VCaP (cell line): ENCODE results near the gene WFIKKN1.
A peak's percentile ranks its signal among the peaks of the same experiment; 100 is the strongest.

Experiments used
- H3K27ac ChIP-seq: fragments of 450-650 bp; 2 replicates; pipeline ENCODE4 v1.5.1; 2017
- CTCF ChIP-seq: fragments of 450-650 bp; conservative IDR thresholded peaks from 2 replicates; pipeline ENCODE4 v1.5.1; 2017; ENCODE audit warnings: mild to moderate bottlenecking, moderate library complexity

The WFIKKN1 gene

GRCh38 chr16:666572-666971 is 35.8 kb downstream of the WFIKKN1 start:
- no peak for TF ChIP-seq CTCF
- H3K27ac ChIP-seq, result peak overlapping the region; percentile 86

GRCh38 chr16:667113-667779 is 36.5 kb downstream of the WFIKKN1 start:
- TF ChIP-seq CTCF, result no peak
- H3K27ac ChIP-seq, result peak overlapping the region; percentile 86

DNA sequence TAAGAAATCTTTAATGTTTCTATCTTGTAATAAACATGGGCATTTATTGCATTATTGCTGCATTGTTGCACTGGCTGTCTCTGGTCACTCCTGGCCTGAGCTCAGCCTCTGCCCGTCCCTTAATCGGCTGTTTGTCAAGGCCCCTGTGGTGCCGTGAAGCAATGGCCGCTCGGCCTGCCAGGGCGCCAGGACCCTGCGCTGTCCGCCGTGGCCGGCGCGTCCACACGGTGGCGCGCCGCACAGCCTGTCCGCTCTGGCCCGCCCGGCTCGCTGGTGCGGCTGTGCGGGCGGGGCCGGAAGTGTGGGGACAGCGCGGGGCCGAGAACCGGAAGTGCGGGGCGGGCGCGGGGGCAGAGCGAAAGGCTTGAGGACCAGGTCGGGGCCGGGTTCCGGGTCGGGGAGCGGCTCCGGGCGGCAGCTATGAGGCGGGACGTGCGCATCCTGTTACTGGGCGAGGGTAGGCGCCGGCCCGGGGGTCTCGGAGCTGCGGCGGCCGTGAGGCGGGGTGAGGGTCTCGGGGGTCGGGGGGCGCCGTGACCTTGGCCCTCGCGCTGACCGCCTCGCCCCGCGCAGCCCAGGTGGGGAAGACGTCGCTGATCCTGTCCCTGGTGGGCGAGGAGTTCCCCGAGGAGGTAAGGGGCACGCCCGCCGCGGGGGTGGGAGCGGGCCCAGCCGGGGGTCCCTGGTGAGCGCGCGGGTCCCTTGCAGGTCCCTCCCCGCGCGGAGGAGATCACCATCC is 37.2 kb downstream of the WFIKKN1 start, which contains the start of gene RHOT2:
Gene RHOT2, plus strand, starts transcription at position 353 of the 739 bp plus-strand sequence. Its CDS starts 68 bp downstream, at position 421.
- H3K27ac ChIP-seq, result peak within 1 kb of the TSS; percentile 86
- TF ChIP-seq CTCF, result peak; percentile 92

- H3K27ac ChIP-seq, result peak overlapping the region; percentile 86
- TF ChIP-seq CTCF, result no peak
These were observed 37.9 kb downstream of the WFIKKN1 start for GRCh38 chr16:668519-669171.

GRCh38 chr16:669666-670065 is 38.9 kb downstream of the WFIKKN1 start:
- no peak overlapping the region for H3K27ac ChIP-seq
- TF ChIP-seq CTCF, result no peak

- H3K27ac ChIP-seq, result no peak overlapping the region
- TF ChIP-seq CTCF, result no peak
These were observed 39.9 kb downstream of the WFIKKN1 start for GRCh38 chr16:670485-671352.
